ENCODE measurements around the gene MDGA2.
A peak's percentile ranks its signal among the peaks of the same experiment; 100 is the strongest.
"Not testable (repeated sequence)": the region's sequence is repeated elsewhere in the genome, so short reads cannot be mapped to it uniquely, and the experiment has no call there.

MDGA2 gene

GRCh38 chr14:47322751-47323150 is 352.7 kb downstream of the MDGA2 start:
- DNase-seq: no peak

- DNase-seq: no peak
These were observed 373.3 kb downstream of the MDGA2 start for GRCh38 chr14:47302121-47302520.

DNA sequence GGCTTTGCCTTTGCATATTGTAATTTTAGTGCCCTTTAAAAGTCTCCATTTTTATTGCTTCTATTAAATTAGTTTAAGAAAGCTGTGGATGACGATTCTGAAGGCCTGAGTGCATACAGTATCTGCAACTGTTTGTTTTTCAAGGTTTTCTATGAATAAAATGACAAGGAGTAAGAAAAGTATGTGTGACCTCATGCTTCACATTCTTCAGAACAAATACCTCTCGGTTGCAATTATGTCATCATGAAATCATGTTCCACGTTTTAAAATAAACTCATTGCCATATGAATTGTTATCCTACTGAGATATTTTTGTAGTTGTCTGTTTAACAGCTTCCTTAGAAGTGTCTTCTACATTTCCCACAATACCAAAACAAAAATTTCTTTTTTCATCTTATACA is 374.6 kb downstream of the MDGA2 start:
- DNase-seq: no peak

DNA sequence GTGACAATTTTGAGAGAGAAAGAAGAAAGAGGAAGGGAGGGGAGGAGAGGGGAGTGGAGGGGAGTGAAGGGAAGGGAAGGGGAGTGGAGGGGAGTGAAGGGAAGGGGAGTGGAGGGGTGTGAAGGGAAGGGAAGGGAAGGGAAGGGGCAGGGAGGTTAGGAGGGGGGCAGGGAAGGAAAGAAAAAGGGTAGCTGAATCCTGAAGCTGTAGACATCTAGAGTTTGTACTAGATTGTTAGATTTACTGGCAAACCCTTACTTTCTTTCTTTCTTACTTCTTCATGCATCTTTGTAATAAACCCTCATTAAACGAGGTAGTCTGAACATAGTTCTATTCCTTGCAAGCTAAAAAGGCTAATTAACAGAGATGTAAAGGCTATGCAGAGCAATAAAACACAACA is 378.0 kb downstream of the MDGA2 start:
- no peak for DNase-seq

DNA sequence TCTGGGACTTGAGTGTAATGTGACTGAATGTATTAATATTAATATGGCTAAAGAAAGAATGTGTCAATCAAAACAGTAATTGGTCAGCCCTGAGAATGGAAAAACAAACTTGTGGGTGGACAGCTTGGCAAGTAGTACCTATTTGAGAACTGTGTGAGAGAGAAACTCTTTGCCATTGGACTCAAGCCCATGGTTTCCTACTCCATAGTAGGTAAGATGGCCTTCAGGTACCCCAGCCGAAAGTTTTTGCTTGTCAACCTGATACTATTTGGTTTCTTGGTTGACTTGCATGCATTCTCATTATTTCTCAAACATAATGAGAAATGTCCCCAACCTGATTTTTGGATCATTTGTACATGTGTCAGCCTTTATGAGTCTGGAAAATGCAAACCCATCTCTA is 391.1 kb downstream of the MDGA2 start:
- no peak for DNase-seq

DNA sequence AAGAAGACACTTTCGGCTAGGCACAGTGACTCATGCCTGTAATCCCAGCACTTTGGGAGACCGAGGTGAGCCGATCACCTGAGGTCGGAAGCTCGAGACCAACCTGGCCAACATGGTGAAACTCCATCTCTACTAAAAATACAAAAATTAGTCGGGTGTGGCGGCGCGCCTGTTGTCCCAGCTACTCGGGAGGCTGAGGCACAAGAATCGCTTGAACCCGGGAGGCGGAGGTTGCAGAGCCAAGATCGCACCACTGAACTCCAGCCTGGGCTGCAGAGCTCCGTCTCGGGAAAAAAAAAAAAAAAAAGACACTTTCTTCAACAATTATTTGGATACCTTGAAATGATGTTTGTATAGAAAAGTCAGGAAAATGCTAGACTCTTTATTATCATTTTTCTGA is 393.6 kb downstream of the MDGA2 start:
- not testable (repeated sequence) for DNase-seq

DNA sequence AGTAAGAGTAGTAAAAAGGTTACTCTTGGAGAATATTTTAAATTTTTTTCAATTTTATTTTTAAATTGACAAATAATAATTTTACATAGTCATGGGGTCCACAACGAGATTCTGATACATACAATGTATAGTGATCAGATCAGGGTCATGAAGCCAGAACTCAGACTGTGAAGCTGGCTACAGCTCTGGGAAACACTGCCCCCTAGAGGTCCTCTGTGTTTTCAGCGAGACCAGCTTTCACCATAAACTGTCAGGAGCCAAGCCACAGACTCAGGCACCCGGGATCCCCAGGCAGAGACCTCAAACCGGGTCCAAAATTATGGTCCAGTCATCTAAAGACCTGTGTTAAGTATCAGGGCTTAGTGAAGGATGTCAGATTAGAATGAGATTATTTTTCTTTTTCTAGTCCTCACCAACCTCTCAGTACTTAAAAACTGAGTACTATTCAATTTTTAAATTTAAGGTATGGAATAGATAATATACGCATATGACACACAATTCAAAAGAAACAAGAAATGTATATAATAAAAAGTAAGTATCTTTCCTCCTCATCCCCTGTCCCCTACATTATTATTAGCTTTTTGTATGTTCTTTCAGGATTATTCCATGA is 397.1 kb downstream of the MDGA2 start:
- peak in 1 of 5 donors; percentile 3 for DNase-seq

GRCh38 chr14:47277703-47278102 is 397.7 kb downstream of the MDGA2 start:
- DNase-seq: no peak

- DNase-seq: no peak
These were observed 398.5 kb downstream of the MDGA2 start for GRCh38 chr14:47276931-47277330.

DNA sequence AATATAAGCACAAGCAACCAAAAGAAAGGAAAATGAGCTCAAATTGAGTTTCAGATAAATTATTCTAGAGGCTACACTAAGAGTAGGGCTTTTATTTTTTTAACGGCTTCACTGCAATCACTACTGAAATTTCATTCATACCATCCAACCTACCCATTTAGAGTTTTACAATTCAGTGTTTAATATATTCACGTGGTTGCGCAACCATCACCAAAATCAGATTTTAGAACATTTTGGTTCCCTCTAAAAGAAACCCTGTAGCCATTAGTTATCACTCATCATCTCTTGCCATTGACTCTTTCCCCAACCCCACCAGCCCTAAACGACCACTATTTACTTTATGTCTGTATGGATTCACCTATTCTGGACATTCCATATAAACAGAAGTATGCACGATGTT is 401.5 kb downstream of the MDGA2 start:
- DNase-seq: no peak

DNA sequence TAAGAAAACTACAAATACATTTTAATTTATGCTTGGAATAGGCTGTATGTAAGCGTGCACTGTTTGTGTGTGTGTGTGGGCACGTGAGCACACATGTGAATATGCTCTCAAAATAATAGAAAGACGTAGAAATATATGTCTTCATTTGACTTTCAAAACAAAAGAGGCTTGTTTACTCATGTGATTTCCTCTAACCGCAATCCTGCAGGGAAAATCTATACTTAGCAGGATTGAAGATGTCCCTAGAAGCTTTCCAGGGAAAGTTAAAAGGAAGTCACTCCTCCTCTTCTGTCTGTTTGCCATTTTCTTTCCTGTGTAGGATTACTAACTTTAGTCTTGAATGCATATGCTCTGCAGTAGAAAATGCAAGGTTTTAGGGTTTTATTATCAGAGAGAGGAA is 404.7 kb downstream of the MDGA2 start:
- DNase-seq: no peak

DNA sequence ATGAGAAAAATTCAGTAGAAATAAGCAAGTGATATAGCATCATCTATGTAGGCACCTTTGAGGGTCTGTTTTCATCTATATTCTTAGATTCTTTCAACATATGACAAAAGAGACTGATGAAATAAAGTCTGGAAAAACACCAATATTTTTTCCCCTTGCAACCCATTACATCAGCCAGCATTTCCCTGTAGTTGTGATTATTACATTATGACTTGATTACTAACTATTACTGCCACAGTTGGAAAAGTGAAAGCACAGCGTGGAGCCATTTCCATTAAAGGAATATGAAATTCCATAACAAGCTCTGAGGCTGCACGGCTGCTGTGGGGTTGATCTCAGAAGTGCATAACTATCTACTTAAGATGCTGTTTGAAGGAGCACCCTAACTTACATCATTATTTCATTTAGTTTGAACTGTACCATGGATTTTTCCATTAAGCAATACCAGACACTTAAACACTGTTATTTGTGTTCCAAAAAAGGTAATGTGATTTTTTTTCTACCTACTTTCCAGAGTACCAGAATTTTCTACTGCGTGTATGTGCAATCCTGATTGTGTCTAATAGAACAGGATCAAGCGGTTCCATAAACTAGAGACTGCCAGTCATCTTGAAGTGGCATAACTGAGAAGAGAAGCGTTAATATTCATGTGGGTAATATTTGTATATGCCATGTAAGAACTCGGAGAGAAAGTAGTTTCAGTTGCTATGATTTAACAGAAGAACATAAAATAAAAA is 405.5 kb downstream of the MDGA2 start:
- DNase-seq: no peak

GRCh38 chr14:47264842-47265241 is 410.6 kb downstream of the MDGA2 start:
- DNase-seq: no peak

GRCh38 chr14:47262801-47263200 is 412.6 kb downstream of the MDGA2 start:
- no peak for DNase-seq

DNA sequence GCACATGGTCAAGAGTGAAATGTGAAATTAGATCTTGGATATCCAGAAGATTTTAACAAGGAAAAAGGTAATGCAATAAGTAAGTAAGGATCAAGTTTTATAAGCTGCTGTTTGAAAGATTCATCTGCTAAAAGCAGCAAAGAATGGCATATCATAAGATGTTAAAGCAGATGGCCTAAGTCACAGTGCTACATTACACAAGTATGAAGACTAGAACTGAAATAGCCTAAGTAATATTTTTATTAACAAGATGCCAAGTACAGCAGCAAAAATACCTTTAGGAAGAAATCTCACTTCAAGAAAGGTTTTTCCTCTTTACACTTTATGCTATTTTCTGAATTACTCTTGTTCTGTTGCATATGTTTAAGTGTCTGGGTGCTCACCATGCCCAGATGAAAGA is 414.1 kb downstream of the MDGA2 start:
- no peak for DNase-seq

DNA sequence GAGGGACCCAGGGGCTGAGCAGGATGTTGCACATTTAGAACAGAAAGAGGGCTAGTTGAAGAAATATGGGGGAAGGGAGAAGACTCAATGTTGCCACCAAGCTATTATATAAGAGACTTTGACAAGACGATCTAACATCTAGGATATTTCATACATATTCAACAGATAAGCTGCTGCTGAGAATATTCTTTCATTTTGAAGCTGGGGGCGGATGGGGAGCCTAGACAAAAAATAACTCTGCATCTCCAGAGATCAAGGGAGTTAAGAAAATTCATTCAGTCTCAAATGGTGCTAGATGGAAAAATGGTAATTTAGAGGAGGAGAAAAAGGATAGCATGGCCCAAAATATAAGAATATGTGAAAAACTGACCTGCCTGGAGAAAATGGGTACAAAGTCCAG is 415.6 kb downstream of the MDGA2 start:
- no peak for DNase-seq

GRCh38 chr14:47257013-47257412 is 418.4 kb downstream of the MDGA2 start:
- no peak for DNase-seq

GRCh38 chr14:47252802-47253201 is 422.6 kb downstream of the MDGA2 start:
- DNase-seq: no peak

GRCh38 chr14:47246367-47246766 is 429.0 kb downstream of the MDGA2 start:
- no peak for DNase-seq

- DNase-seq: not testable (repeated sequence)
These were observed 432.8 kb downstream of the MDGA2 start for GRCh38 chr14:47242579-47242978.

- DNase-seq: no peak
These were observed 434.5 kb downstream of the MDGA2 start for GRCh38 chr14:47240748-47241437.

DNA sequence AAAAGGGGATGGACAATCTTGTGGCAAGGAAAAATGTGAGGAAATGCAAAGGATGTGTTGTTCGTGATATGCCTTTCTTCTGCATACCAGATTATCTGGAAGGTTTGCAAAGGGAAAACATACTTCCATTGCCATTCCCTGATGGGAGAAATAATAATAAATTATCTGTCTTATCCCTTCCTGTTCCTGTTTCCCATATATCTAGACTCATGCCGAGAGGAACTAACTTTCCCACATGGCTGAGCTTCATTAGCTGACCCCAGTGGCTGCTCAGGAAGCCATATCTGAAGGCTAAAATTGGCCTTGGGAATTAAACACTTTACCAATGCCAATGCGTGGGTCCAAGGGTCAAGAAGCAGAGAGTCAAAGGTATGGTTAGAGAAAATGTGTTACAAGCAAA is 439.8 kb downstream of the MDGA2 start:
- DNase-seq: no peak

DNA sequence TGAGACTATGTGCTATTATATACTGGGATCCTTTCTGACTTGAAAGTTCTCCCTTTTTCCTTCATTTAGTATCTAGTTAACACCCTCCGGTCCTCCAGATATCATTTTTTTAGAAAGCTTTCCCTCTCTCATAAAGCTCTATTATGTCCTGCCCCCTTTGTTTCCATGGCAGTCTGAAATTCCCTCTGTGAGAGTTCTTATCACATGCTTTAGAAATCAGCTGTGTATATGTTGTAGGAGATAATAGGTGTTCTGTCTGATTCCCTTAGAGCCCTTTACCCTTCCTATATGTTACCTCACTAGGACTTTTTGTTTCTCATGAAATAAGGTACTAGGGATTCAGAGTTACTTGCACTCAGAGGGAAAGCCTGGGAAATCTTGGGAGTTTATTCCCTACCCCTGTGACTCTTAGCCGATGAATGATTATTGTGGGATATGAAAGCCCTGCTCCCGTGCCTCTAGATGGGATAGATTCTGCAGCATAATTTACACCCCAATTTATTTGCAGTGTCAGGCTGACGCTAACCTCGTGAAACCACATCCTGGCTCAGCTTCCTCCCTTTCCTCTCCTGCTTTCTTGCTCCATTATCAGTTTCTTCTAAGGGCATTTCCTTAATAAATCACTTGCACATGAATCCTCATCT is 448.4 kb downstream of the MDGA2 start:
- no peak for DNase-seq

GRCh38 chr14:47223656-47224055 is 451.7 kb downstream of the MDGA2 start:
- no peak for DNase-seq
